HEK293 (cell line): ENCODE results near the gene ST7.

Source experiments
- CTCF ChIA-PET: fragments of 350-600 bp; formaldehyde crosslinking; extraction: SDS; loops from one replicate; lab custom pipeline; 2021; ENCODE audit warnings: antibody characterized with exemption; lab: Yijun Ruan, JAX
- POLR2A ChIA-PET: fragments of 300-600 bp; formaldehyde crosslinking; extraction: SDS; loops from one replicate; lab custom pipeline; 2020; ENCODE audit warnings: antibody characterized with exemption, inconsistent platforms; lab: Yijun Ruan, JAX
- H3K27ac ChIP-seq: fragments of 200-500 bp; sonication (Bioruptor generic); 2 replicates; pipeline ENCODE4 v1.5.1; 2014; ENCODE audit warnings: low read depth, low read length, control low read depth, inconsistent platforms; ENCODE audit errors: extremely low read depth
- H3K36me3 ChIP-seq, 2 experiments: fragments of 200-500 bp in 1 of 2; sonication (Bioruptor generic) in 1 of 2; 1 replicate in 1 of 2; 2 replicates in 1 of 2; pipeline ENCODE4 v1.5.1; 2014 to 2017; ENCODE audit warnings: inconsistent platforms in 2 of 2, low read length in 2 of 2; ENCODE audit not compliant: control insufficient read depth in 2 of 2, insufficient read depth in 1 of 2
- H3K4me1 ChIP-seq: fragments of 200-500 bp; sonication (Bioruptor generic); 2 replicates; pipeline ENCODE4 v1.5.1; 2014; ENCODE audit warnings: mild to moderate bottlenecking, low read length, inconsistent platforms; ENCODE audit not compliant: control insufficient read depth, insufficient read depth
- H3K4me3 ChIP-seq: 2 replicates; pipeline ENCODE4 v1.5.1; 2011; ENCODE audit warnings: low read depth, mild to moderate bottlenecking, control low read depth, low read length, moderate library complexity
- H3K9me3 ChIP-seq: fragments of 200-500 bp; sonication (Bioruptor generic); 2 replicates; pipeline ENCODE4 v1.5.1; 2014; ENCODE audit warnings: low read depth, low read length, inconsistent platforms; ENCODE audit not compliant: control insufficient read depth, insufficient read depth
- KLF1 ChIP-seq: fragments of 450-650 bp; formaldehyde crosslinking; IDR thresholded peaks from 2 replicates; pipeline ENCODE4 v1.5.1; 2016; ENCODE audit warnings: missing biosample characterization, missing genetic modification characterization
- MYNN ChIP-seq: fragments of 450-650 bp; formaldehyde crosslinking; IDR thresholded peaks from 2 replicates; pipeline ENCODE4 v1.5.1; 2016; ENCODE audit warnings: missing biosample characterization, missing genetic modification characterization, borderline replicate concordance
- SALL2 ChIP-seq: fragments of 450-650 bp; formaldehyde crosslinking; IDR thresholded peaks from 2 replicates; pipeline ENCODE4 v1.5.0; 2017; ENCODE audit warnings: missing biosample characterization, mild to moderate bottlenecking, missing genetic modification characterization, borderline replicate concordance
- TRIM28 ChIP-seq: IDR thresholded peaks from 2 replicates; pipeline ENCODE4 v1.6.1; 2011; ENCODE audit warnings: low read length, control low read depth, borderline replicate concordance
- ZFHX2 ChIP-seq: fragments of 450-650 bp; formaldehyde crosslinking; conservative IDR thresholded peaks from 2 replicates; pipeline ENCODE4 v1.5.1; 2016; ENCODE audit warnings: missing biosample characterization, missing genetic modification characterization
- ZNF155 ChIP-seq: fragments of 450-650 bp; formaldehyde crosslinking; IDR thresholded peaks from 2 replicates; pipeline ENCODE4 v1.5.1; 2016; ENCODE audit warnings: missing biosample characterization, missing genetic modification characterization
- ZNF184 ChIP-seq: fragments of 450-650 bp; IDR thresholded peaks from 2 replicates; pipeline ENCODE4 v1.5.1; 2018; ENCODE audit warnings: missing biosample characterization, mild to moderate bottlenecking, missing genetic modification characterization
- ZNF202 ChIP-seq: fragments of 450-650 bp; formaldehyde crosslinking; IDR thresholded peaks from 2 replicates; pipeline ENCODE4 v1.5.1; 2016; ENCODE audit warnings: missing biosample characterization, missing genetic modification characterization, borderline replicate concordance
- ZNF211 ChIP-seq: fragments of 450-650 bp; formaldehyde crosslinking; IDR thresholded peaks from 2 replicates; pipeline ENCODE4 v1.5.1; 2016; ENCODE audit warnings: low read depth, missing biosample characterization, missing genetic modification characterization
- ZNF223 ChIP-seq: fragments of 450-650 bp; formaldehyde crosslinking; IDR thresholded peaks from 2 replicates; pipeline ENCODE4 v1.5.1; 2016; ENCODE audit warnings: missing biosample characterization, missing genetic modification characterization
- ZNF23 ChIP-seq: fragments of 450-650 bp; formaldehyde crosslinking; IDR thresholded peaks from 2 replicates; pipeline ENCODE4 v1.5.1; 2016; ENCODE audit warnings: missing biosample characterization, missing genetic modification characterization, borderline replicate concordance
- ZNF24 ChIP-seq: fragments of 450-650 bp; formaldehyde crosslinking; IDR thresholded peaks from 2 replicates; pipeline ENCODE4 v1.5.1; 2016; ENCODE audit warnings: missing biosample characterization, missing genetic modification characterization
- ZNF324 ChIP-seq: fragments of 450-650 bp; formaldehyde crosslinking; IDR thresholded peaks from 2 replicates; pipeline ENCODE4 v1.5.1; 2016; ENCODE audit warnings: missing biosample characterization, missing genetic modification characterization
- ZNF544 ChIP-seq: fragments of 450-650 bp; formaldehyde crosslinking; IDR thresholded peaks from 2 replicates; pipeline ENCODE4 v1.5.0; 2017; ENCODE audit warnings: missing biosample characterization, missing genetic modification characterization
- ZNF555 ChIP-seq: fragments of 450-650 bp; formaldehyde crosslinking; conservative IDR thresholded peaks from 2 replicates; pipeline ENCODE4 v1.5.1; 2017; ENCODE audit warnings: missing biosample characterization, mild to moderate bottlenecking, missing genetic modification characterization, inconsistent platforms
- ZNF654 ChIP-seq: fragments of 450-650 bp; formaldehyde crosslinking; IDR thresholded peaks from 2 replicates; pipeline ENCODE4 v1.5.1; 2016; ENCODE audit warnings: low read depth, missing biosample characterization, missing genetic modification characterization
- ZSCAN16 ChIP-seq: fragments of 450-650 bp; formaldehyde crosslinking; IDR thresholded peaks from 2 replicates; pipeline ENCODE4 v1.5.1; 2016; ENCODE audit warnings: missing biosample characterization, missing genetic modification characterization
- TF ChIP-seq, protein P1 (sequence below): fragments of 450-650 bp; formaldehyde crosslinking; IDR thresholded peaks from 2 replicates; pipeline ENCODE4 v1.5.1; 2016; ENCODE audit warnings: missing biosample characterization, missing genetic modification characterization
- TF ChIP-seq, protein P2 (sequence below): fragments of 450-650 bp; formaldehyde crosslinking; IDR thresholded peaks from 2 replicates; pipeline ENCODE4 v1.5.1; 2016; ENCODE audit warnings: missing biosample characterization, missing genetic modification characterization
- TF ChIP-seq, protein P3 (sequence below): fragments of 450-650 bp; formaldehyde crosslinking; IDR thresholded peaks from 2 replicates; pipeline ENCODE4 v1.5.1; 2017; ENCODE audit warnings: missing biosample characterization, missing genetic modification characterization

Gene ST7

DNA sequence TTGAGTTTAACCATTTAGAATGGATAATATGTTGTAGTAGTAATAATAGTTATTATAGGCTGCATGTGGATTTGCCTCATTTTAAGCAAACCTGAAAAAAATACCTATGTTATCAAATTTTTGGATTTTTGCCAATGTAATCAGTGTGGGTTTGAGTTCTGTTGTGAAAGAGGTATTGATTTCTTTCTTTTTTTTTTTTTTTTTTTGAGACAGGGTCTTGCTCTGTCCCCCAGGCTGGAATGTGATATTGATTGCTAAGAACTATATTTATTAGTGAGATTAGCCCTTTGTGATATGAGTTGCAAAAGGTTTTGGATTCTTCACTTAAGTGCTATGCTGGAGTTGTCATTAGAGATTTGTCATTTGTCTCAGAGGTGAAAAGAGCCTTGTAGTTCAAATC, 124.4 kb downstream of the ST7 start (continued):
- no peak for TF ChIP-seq ZNF202 (tag by site-specific recombination)
- TF ChIP-seq, protein P1, sequence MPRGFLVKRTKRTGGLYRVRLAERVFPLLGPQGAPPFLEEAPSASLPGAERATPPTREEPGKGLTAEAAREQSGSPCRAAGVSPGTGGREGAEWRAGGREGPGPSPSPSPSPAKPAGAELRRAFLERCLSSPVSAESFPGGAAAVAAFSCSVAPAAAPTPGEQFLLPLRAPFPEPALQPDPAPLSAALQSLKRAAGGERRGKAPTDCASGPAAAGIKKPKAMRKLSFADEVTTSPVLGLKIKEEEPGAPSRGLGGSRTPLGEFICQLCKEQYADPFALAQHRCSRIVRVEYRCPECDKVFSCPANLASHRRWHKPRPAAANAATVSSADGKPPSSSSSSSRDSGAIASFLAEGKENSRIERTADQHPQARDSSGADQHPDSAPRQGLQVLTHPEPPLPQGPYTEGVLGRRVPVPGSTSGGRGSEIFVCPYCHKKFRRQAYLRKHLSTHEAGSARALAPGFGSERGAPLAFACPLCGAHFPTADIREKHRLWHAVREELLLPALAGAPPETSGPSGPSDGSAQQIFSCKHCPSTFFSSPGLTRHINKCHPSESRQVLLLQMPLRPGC (tag by site-specific recombination), result no peak
- no peak for TF ChIP-seq ZNF184 (tag by site-specific recombination)
- no peak for TF ChIP-seq ZNF23 (tag by site-specific recombination)
- TF ChIP-seq, protein P2, sequence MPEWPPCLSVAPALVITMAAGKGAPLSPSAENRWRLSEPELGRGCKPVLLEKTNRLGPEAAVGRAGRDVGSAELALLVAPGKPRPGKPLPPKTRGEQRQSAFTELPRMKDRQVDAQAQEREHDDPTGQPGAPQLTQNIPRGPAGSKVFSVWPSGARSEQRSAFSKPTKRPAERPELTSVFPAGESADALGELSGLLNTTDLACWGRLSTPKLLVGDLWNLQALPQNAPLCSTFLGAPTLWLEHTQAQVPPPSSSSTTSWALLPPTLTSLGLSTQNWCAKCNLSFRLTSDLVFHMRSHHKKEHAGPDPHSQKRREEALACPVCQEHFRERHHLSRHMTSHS (tag by site-specific recombination), result no peak
- TF ChIP-seq MYNN, result no peak
- no peak for TF ChIP-seq ZNF544 (tag by site-specific recombination)

DNA sequence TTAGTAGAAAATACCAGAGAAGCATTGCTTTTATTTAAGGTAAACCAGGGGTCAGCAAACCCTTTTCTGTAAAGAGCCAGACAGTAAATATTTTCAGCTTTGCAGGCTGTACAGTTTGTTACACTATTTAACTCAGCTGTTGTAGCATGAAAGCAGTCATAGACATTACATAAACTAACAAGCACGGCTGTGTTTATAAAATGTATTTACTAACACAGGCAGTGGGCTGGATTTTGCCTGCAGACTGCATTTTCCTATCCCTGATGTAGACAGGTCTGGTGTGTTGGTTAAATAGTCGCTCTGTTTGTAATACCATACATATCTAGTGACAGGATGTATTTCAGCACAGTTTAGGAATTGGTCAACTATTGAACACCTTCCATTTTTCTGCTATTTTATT, 129.3 kb downstream of the ST7 start:
- Histone ChIP-seq H3K4me3 (no peak overlapping the region), H3K9me3 (no peaks in the 10 kb centered on the region), H3K27ac (no peak overlapping the region), H3K4me1 (peaks cover 2% of the 10 kb centered on the region), H3K36me3 (no peaks in the 10 kb centered on the region)
- CTCF ChIA-PET, result no interaction called here
- POLR2A ChIA-PET, result no interaction called here
- no peak for TF ChIP-seq ZNF155 (tag by site-specific recombination)

DNA sequence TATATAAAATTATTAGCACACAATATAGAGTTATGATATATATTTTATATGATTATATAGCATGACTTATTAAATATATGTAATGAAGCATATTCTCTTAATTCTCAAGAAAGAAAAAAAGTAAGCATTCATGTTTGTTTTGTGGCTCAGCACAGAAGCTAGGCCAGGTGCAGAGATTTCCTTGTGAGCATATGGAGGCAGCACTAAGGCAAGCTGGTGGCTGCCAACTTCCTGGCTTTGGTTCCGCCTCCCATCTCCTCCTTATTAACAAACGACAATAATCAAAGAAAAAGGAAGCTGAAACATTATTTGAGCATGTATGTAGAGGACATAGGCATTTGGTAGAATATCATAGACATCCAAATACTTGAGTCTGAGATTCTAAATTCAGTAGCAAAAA, 130.3 kb downstream of the ST7 start:
- CTCF ChIA-PET, result no interaction called here
- TF ChIP-seq ZNF555 (tag by site-specific recombination), result no peak
- TF ChIP-seq TRIM28, result no peak
- no peak for TF ChIP-seq ZFHX2 (tag by site-specific recombination)
- TF ChIP-seq, protein P3, sequence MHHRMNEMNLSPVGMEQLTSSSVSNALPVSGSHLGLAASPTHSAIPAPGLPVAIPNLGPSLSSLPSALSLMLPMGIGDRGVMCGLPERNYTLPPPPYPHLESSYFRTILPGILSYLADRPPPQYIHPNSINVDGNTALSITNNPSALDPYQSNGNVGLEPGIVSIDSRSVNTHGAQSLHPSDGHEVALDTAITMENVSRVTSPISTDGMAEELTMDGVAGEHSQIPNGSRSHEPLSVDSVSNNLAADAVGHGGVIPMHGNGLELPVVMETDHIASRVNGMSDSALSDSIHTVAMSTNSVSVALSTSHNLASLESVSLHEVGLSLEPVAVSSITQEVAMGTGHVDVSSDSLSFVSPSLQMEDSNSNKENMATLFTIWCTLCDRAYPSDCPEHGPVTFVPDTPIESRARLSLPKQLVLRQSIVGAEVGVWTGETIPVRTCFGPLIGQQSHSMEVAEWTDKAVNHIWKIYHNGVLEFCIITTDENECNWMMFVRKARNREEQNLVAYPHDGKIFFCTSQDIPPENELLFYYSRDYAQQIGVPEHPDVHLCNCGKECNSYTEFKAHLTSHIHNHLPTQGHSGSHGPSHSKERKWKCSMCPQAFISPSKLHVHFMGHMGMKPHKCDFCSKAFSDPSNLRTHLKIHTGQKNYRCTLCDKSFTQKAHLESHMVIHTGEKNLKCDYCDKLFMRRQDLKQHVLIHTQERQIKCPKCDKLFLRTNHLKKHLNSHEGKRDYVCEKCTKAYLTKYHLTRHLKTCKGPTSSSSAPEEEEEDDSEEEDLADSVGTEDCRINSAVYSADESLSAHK, result no peak
- no peak for TF ChIP-seq SALL2 (tag by site-specific recombination)
- no peak for TF ChIP-seq ZSCAN16 (tag by site-specific recombination)
- Histone ChIP-seq H3K36me3 (no peaks in the 10 kb centered on the region), H3K4me3 (no peak overlapping the region), H3K4me1 (peaks cover 6% of the 10 kb centered on the region), H3K27ac (no peak overlapping the region), H3K9me3 (no peaks in the 10 kb centered on the region)
- POLR2A ChIA-PET, result interaction anchor here (0.5 kb wide), 1 partner anchor 75 kb away, joined by 3 read pairs; no protein-coding TSS in a partner anchor

DNA sequence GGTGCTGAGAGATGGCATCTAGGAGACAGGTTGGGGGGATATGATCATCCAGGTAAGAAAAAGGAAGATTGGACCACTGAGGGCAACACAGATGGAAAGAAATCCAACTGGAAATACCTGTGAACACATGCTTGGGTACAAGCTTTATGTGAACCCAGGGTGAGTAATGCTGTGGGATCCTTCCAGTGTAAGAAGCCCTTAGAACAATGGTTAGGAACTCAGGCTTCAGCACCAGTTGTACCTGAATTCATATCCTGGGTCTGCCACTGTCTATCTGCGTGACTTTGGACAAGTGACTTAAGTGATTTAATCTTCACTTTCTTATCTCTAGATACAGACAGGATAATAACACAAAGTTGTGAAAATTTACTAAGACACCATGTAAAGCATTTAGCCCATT, 131.0 kb downstream of the ST7 start:
- peaks cover 6% of the 10 kb centered on the region for H3K4me1 ChIP-seq

More for the DNA sequence above, 131.0 kb downstream of the ST7 start:
- no peaks in the 10 kb centered on the region for H3K36me3 ChIP-seq
- no peaks in the 10 kb centered on the region for H3K9me3 ChIP-seq
- no peak overlapping the region for H3K27ac ChIP-seq
- ChIA-PET POLR2A (no interaction called here), CTCF (no interaction called here)
- H3K4me3 ChIP-seq, result no peak overlapping the region
- TF ChIP-seq ZNF24 (tag by site-specific recombination) (no peak), ZNF324 (no peak), ZNF654 (tag by site-specific recombination) (no peak), ZNF223 (tag by site-specific recombination) (no peak), ZNF211 (no peak), KLF1 (no peak)
